ENCODE data around the gene TBC1D3B.
"Not testable (repeated sequence)": the region's sequence is repeated elsewhere in the genome, so short reads cannot be mapped to it uniquely, and the experiment has no call there.

The TBC1D3B gene

DNA sequence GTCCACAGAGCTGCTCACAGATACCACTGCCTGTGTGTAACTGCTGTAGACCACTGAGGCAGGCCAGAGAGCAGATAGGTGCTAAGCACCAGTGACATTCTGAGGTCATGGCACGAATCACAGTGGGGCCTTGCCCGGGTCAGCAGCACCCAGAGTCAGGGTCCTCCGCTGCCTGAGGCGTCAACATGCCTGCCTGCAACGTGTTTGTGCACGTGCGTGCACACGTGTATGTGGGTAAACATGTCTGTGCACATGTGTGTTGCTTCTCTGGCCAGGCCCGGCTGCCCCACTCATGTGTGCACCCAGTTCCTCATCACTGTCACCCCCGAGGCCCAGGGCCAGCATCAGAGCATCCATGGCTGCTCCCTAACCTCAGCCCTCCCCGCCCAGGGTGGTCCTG lies at the start of gene TBC1D3B:
Gene TBC1D3B (minus strand): TSS at position 101 of the 400 bp plus-strand sequence. CDS start 1,586 bp downstream, outside the sequence.
- not testable (repeated sequence) for H3K4me3 ChIP-seq (ENCODE audit: low read depth, low read length)

DNA sequence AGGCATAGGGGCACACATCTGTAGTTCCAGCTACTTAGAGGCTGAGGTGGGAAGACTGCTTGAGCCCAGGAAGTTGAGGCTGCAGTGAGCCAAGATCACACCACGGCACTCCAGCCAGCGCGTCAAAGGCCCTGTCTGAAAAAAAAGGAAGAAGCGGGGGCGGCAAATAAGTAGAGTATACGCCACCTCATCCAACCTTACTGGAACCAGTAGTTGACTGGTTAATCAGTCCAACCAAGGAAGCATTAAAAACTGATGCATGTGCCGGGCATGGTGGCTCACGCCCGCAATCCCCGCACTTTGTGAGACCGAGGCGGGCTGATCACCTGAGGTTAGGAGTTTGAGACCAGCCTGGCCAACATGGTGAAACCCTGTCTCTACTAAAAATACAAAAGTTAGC lies 46.5 kb upstream of the TBC1D3B start:
- H3K4me3 ChIP-seq (ENCODE audit: low read depth, low read length): not testable (repeated sequence)

DNA sequence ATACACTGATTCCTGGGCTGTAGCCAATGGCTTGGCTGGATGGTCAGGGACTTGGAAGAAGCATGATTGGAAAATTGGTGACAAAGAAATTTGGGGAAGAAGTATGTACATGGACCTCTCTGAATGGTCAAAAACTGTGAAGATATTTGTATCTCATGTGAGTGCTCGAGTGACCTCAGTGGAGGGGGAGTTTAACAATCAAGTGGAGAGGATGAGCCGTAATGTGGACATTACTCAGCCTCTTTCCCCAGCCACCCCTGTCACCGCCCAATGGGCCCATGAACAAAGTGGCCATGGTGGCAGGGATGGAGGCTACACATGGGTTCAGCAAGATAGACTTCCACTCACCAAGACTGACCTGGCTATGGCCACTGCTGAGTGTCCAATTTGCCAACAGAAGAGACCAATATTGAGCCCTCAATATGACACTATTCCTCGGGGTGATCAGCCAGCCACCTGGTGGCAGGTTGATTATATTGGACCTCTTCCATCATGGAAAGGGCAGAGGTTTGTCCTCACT lies 45.2 kb upstream of the TBC1D3B start:
- not testable (repeated sequence) for H3K4me3 ChIP-seq (ENCODE audit: low read depth, low read length)

DNA sequence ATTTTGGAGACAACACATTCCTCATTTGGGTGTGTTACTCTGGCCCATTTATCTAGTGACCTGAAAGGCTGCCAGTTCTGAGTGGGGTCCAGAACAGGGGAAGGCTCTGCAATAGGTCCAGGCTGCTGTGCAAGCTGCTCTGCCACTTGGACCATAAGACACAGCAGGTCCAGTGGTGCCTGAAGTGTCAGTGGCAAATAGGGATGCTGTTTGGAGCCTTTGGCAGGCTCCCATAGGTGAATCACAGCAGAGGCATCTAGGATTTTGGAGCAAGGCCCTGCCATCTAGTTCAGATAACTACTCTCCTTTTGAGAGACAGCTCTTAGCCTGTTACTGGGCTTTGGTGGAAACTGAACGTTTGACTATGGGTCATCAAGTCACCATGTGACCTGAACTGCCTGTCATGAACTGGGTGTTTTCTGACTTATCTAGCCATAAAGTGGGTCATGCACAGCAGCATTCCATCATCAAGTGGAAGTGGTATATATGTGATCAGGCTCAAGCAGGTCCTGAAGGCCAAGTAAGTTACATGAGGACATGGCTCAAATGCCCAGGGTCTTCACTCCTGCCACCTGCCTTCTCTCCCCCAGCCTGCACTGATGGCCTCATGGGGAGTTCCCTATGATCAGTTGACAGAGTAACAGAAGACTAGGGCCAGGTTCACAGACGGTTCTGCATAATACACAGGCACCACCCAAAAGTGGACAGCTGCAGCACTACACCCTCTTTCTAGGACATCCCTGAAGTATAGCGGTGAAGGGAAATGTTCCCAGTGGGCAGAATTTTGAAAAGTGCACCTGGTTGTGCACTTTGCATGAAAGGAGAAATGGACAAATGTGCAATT lies 44.5 kb upstream of the TBC1D3B start:
- not testable (repeated sequence) for H3K4me3 ChIP-seq (ENCODE audit: low read depth, low read length)

DNA sequence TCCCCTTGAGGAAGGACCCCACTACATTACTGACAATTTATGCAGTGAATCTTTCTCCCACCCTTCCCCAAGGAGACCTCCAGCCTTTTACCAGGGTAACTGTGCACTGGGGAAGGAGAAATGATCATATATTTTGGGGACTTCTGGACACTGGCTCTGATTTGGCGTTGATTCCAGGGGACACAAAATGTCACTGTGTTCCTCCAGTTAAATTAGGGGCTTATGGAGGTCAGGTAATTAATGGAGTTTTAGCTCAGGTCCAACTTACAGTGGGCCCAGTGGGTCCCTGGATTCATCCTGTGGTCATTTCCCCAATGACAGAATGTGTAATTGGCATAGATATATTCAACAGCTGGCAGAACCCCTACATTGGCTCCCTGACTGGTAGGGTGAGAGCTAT lies 43.1 kb upstream of the TBC1D3B start:
- not testable (repeated sequence) for H3K4me3 ChIP-seq (ENCODE audit: low read depth, low read length)

DNA sequence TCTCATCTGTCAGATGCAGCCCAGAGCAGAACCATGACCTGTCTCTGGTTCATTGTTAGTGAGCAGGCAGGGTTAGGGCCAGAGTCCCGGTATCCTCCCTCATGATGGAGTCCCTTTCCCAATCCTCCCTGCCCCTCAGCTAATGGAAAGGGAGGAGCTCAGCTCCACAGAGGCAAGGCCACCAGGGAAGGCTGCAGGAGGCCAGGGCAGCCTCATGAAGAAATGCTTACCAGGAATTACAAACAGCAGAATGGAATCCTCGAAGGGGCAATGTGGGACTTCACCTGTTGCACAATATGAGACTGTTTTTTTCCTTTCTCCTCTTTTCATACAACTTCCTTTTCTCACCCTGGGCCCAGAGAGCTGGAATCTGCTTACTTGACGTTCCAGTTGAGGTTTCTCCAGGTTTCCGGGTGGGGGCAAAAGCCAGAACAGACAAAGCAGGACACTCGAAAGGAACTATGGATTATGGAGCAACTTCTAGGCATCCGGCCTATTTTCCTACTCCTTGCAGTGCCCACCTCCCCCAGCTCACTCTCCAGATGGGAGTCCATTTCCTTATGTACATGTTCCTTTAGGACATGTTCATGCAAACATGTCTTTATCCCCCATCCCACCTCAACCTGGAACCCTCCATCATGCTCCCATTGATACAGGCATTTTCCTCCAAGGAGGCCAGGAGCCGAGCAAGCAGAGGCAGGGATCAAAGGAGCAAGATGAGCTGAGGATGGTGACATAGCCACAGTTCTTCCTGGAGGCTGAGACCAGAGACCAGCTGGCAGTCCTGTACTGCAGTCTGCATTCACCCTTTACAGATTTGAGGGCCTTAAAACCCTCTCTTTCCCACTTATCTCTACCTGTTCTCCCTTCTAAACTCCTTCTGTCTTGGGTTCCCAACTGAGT lies 39.2 kb upstream of the TBC1D3B start:
- H3K4me3 ChIP-seq (ENCODE audit: low read depth, low read length): not testable (repeated sequence)

DNA sequence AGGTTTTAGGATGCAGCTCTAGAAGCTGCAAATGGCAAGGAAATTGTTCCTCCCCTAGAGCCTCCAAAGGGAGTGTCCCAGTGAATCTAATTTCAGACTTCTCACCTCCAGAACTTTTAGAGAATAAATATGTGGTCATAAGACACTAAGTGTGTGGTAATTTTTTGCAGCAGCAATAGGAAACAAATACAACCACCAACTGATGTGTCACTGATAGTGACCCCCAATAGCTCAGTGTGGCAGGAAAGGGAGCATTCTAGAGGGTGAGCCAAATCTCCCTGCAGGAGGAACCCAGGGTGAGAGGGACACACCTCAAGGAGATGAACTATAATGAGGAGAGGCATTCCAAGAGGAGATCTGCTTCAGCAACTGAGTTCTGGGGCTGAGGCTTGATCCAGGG lies 38.5 kb upstream of the TBC1D3B start:
- TF ChIP-seq, protein P1, sequence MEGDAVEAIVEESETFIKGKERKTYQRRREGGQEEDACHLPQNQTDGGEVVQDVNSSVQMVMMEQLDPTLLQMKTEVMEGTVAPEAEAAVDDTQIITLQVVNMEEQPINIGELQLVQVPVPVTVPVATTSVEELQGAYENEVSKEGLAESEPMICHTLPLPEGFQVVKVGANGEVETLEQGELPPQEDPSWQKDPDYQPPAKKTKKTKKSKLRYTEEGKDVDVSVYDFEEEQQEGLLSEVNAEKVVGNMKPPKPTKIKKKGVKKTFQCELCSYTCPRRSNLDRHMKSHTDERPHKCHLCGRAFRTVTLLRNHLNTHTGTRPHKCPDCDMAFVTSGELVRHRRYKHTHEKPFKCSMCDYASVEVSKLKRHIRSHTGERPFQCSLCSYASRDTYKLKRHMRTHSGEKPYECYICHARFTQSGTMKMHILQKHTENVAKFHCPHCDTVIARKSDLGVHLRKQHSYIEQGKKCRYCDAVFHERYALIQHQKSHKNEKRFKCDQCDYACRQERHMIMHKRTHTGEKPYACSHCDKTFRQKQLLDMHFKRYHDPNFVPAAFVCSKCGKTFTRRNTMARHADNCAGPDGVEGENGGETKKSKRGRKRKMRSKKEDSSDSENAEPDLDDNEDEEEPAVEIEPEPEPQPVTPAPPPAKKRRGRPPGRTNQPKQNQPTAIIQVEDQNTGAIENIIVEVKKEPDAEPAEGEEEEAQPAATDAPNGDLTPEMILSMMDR (IDR thresholded peaks at IDR 0.05; ENCODE audit: low read depth, low read length): no peak
- no peak overlapping the region for H3K4me3 ChIP-seq (ENCODE audit: low read depth, low read length)

DNA sequence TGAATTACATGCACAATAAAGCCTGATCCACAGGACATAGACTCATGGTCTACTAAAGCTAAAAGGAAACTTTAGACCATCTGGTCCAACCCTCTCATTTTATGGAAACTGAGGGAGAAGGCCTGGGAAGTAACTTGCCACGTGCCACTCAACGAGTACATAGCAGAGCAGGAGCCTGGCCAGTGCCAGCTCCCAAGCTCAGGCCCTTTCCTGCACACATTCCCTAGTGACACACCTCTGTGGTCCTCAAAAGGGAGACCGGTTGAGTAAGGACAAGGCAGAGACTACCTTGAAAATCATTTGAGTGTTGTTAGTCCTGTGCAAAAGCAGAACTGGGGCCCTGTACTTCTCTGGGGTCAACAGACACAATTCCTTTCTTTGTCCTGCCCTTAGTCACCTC lies 37.3 kb upstream of the TBC1D3B start:
- H3K4me3 ChIP-seq (ENCODE audit: low read depth, low read length): no peak overlapping the region
- TF ChIP-seq, protein P1 (IDR thresholded peaks at IDR 0.05; ENCODE audit: low read depth, low read length): no peak

DNA sequence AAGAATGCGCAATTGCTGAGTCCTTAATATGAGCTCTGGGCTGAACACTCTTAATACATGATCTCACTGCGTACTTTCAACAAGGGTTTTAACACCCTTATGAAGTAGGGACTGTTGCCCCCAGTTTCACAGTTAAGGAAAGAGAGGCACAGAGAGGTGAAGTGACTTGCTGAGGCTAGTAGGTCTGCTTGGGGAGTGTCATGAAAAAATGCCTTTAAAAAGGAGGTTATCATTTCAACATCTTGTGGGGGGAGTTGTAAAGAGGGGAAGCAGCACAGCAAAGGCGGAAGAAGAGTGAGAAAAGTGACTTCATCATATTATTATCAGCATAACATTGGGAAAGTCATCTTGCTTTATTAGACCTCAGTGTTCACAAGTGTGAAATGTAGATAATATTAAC lies 36.5 kb upstream of the TBC1D3B start:
- TF ChIP-seq, protein P1 (IDR thresholded peaks at IDR 0.05; ENCODE audit: low read depth, low read length): no peak
- no peak overlapping the region for H3K4me3 ChIP-seq (ENCODE audit: low read depth, low read length)

DNA sequence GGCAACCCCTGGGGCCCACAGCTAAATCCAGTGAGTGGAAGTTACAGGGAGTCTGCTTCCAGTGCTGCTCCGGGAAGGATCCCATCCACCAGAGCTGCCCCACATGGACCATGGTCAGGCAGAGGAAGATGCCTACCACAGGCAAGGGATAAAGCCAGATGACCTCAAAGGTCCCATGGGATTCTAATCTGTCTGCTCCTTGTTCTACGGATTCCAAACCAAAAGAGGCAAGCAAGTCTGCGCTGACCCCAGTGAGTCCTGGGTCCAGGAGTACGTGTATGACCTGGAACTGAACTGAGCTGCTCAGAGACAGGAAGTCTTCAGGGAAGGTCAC lies 35.8 kb upstream of the TBC1D3B start:
- no peak overlapping the region for H3K4me3 ChIP-seq (ENCODE audit: low read depth, low read length)
- TF ChIP-seq, protein P1 (IDR thresholded peaks at IDR 0.05; ENCODE audit: low read depth, low read length): no peak

DNA sequence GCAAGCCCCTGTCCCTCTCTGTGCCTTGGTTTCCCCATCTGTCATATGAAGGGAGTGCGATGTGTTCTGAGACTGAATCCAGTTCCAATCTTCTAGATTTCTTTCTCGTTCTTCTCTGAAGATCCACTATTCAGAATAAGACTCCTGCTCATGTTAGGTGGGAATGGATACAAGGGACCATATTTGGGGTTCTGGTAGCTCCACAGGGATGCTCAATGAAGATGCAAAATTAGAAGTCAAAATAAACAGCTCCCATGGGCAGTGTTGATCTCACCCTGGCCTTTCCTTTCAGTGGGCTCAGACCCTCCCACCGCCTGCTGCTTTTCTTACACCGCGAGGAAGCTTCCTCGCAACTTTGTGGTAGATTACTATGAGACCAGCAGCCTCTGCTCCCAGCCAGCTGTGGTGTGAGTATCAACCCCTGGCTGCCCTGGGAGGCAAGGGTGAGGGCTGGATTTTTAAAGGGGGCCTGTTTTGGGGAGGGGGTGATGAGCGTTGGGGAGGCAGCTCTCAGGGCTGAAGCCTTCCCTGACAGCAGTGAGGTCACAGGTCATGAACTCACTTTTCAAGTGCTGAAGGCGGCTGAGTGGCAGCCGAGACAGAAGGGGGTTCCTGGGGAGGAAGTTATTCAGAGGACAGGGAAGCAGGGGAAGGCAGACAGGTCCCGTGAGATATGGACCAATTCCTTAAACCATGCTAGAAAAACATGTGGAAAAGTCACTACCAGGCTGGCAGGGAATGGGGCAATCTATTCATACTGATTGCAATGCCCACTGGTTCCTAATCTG lies 35.2 kb upstream of the TBC1D3B start:
- H3K4me3 ChIP-seq (ENCODE audit: low read depth, low read length): not testable (repeated sequence)

DNA sequence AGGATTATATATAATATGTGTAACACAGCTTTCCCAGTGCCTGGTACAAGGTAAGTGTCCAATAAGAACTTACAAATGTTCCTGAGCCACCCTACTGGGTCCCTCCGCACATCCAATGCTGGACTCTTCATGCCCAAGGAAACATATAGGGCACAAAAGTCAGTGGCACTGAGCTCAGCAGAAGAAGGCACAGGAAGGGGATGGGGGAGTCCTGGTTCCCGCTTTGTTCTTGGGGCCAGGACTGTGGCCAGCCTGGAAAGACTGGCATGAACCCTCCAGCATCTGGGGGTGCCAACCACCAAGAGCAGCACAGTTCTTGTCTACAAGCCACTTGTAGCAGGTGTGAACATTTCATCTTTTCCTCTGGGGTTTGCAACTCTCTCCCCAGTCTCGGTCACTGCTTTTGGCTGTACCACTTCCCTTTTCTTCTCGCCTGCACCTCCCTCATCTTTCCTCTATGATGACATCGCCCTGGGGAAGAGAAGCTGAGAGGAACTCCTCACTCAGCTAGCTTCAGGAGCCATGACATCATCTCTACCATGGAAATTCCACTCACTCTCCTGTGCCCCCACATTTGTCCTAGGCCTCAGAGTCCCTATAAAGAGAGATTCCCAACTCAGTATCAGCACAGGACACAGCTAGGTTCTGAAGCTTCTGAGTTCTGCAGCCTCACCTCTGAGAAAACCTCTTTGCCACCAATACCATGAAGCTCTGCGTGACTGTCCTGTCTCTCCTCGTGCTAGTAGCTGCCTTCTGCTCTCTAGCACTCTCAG lies 34.2 kb upstream of the TBC1D3B start, which contains the start of gene CCL4L2:
Gene CCL4L2 (plus strand): TSS at position 625 of the 773 bp plus-strand sequence.
- not testable (repeated sequence) for H3K4me3 ChIP-seq (ENCODE audit: low read depth, low read length)

All from WI38 (cell line).